HG02885 (cell line): ENCODE results near the gene ERVK3-1.
"Not testable (repeated sequence)": the region's sequence is repeated elsewhere in the genome, so short reads cannot be mapped to it uniquely, and the experiment has no call there.

ENCODE experiments used
- ATAC-seq: cut with Tn5 transposase; IDR thresholded peaks from one replicate; pipeline ENCODE4 v1.9.1; 2021; ENCODE audit warnings: mild to moderate bottlenecking; ENCODE audit not compliant: unreplicated experiment, poor library complexity

The ERVK3-1 gene

GRCh38 chr19:58304255-58304654, 922 bp upstream of the ERVK3-1 start:
- no peak for ATAC-seq

- no peak for ATAC-seq
Observed at GRCh38 chr19:58304748-58305064, 471 bp upstream of the ERVK3-1 start.

GRCh38 chr19:58305932-58306323, 751 bp downstream of the ERVK3-1 start:
- no peak for ATAC-seq

DNA sequence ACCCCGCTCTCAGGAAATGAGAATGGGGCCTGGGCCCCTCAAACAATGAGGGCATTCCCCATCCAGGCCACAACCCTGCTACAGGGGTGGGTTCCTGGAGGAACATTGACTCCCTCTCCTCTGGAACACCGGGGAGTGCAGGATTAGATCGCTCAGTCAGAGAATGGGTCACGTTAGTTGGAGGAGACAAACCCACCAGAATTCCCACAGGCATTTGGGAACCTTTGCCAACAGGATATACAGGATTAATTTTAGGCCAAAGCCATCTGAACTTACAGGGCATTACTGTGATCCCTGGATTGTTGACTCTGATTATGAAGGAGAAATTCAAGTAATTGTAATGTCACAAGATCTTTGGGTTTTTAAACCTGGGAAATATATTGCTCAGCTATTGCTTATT, 2.6 kb downstream of the ERVK3-1 start:
- no peak for ATAC-seq

- not testable (repeated sequence) for ATAC-seq
Observed at GRCh38 chr19:58310685-58311084, 5.5 kb downstream of the ERVK3-1 start.

DNA sequence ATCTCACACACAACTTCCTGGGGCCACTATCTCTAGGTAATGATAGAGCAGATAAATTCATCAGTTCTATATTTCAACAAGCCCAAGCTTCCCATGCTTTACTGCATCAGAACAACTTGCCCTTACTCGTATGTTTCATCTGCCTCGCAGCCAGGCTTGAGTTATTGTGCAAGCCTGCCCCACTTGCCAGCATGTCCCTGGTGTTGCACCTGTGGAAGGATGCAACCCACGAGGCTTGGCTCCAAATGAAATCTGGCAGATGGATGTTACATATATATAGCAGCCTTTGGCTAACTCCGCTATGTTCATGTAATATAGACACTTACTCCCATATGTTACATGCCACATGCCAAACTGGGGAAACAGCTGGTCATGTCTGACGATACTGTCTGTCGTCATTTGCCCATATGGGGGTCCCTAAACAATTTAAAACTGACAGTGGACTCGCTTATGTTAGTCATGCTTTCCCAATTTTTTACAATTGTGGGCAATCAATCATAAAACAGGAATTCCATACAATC, 6.2 kb downstream of the ERVK3-1 start:
- ATAC-seq: no peak

- no peak for ATAC-seq
Observed at GRCh38 chr19:58315580-58315979, 10.4 kb downstream of the ERVK3-1 start.

DNA sequence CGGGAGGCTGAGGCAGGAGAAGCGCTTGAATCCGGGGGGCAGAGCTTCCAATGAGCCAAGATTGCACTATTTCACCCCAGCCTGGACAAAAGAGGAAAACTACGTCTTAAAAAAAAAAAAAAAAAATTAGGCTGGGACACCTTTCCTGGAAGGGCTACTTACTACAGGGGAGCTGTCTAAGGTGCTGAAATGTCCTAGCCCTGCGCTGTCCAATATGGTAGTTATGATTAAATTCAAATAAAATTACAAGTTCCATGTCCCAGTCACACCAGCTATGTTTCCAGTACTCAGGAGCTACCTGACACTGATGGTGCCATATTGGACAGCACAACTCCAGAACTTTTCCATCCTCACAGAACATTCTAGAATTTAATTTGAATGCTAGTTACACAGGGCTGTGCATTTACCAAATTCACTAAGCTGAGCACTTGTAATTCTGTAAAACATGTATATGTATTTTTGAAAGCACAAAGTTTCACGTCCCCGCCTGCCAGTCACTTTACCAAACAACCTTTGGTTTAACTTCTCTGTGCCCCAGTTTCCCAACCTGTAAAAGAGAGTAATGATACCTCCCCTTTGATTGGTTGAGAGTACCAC, 12.4 kb downstream of the ERVK3-1 start:
- no peak for ATAC-seq

DNA sequence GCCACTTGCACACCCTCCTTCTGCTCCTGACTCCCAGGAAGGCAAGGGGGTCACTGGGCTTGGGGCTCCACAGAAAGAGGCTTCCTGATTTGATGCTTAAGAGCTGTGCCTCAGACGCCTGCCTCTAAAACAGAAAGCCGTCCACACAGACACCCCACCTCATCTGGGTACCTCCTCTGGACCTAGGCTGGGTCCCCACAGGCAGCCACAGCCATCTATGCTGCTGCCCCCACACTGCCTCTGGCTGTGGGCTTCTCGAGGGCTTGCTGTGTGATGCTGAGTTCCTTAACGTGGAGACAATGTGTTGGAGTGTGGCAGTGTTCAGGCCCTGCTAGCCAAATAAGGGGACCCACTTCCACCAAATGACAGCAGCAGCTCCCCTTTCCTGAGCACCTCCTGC, 13.1 kb downstream of the ERVK3-1 start:
- ATAC-seq: no peak

DNA sequence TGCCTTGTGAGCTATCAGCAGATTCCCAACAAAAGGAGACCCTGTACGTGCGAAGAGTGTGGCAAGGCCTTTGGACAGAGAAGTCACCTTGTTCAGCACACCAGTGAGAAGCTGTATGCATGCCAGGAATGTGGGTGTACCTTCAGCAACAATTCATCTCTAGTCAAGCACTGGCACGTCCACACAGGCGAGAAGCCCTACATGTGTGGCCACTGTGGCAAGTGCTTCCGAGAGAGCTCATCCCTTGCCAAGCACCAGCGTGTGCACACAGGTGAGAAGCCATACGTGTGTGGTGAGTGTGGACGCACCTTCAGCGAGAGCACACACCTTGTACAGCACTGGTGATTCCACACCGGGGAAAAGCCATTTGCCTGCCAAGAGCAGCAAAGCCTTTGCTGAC, 14.1 kb downstream of the ERVK3-1 start:
- no peak for ATAC-seq

DNA sequence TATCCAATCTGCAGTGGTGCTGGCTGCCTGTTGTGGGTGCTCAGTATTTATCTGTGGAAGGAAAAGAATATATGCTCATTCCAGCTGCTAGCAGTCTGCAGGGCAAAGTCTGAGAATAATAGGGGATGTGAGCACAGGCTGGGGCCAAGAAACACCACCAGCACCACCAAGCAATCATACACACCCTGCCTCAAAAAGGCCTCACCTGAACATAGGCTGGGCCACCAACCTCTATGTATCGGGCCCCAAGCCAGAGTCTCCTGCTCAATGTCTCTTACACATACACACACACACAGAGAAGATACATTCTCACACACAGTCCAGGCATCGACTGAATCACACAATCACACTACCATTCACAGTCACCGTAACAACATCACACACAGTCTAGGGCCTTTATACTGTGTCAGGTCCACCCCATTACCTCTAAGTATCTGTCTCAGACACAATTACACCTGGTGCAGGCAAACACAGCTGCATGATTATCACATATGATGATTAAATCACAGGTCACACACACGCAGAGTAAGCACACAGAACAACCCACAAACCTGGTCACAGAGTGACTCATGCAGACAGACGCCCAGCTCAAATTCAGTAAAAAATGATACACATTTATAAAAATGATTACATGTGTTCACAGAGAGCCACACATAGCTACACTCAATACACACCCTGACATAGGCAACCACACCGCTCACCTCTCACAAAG, 20.3 kb downstream of the ERVK3-1 start:
- ATAC-seq: no peak

- ATAC-seq: no peak
Observed at GRCh38 chr19:58326501-58326913, 21.3 kb downstream of the ERVK3-1 start.

- peak; percentile 91 for ATAC-seq
Observed at GRCh38 chr19:58326914-58327726, 21.9 kb downstream of the ERVK3-1 start, which contains the start of gene ZSCAN22. Gene ZSCAN22 (plus strand): TSS chr19:58326994. CDS start chr19:58334803, 7,809 bp downstream.

DNA sequence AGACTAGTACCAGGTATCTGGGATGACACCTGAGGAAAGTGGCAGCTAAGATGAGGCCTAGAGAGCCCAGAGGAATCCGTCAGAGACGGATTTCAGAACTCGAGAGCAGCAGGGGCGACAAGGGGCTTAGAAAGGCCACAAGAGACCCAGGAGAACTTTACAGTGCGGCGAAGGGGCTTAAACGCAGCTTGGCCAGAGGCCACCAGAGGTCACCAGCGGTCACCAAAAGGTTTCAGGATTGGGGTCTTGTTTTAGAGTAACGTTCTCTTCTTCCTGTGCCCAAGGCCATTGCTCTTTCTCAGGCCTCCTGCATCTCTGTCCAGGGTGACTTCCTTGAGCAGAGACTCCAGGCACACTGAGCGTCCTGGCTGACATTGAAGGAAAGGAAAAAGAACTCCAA, 23.8 kb downstream of the ERVK3-1 start:
- ATAC-seq: no peak

GRCh38 chr19:58330458-58330857, 25.3 kb downstream of the ERVK3-1 start:
- ATAC-seq: no peak

- ATAC-seq: no peak
Observed at GRCh38 chr19:58332697-58333096, 27.5 kb downstream of the ERVK3-1 start.

- ATAC-seq: no peak
Observed at GRCh38 chr19:58334691-58335249, 29.6 kb downstream of the ERVK3-1 start.

DNA sequence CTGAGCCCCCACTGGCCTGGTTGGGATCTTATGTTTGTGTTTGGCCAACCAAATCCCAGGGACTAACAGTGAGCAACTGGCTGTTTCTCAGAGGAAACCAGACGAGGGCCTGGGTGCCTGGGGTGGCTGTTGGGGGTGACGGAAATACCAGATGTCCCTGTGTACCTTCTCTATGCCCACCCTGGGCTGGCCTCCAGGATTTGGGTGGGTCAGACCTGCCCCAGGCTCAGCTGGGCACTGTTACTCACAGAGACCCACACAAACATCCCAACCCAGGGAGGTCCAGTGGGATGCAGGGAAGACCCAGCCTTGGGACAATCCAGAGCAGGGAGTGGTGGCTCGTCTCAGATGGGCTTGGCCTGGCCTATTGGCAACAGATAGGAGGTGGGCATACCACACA, 30.5 kb downstream of the ERVK3-1 start:
- ATAC-seq: no peak

DNA sequence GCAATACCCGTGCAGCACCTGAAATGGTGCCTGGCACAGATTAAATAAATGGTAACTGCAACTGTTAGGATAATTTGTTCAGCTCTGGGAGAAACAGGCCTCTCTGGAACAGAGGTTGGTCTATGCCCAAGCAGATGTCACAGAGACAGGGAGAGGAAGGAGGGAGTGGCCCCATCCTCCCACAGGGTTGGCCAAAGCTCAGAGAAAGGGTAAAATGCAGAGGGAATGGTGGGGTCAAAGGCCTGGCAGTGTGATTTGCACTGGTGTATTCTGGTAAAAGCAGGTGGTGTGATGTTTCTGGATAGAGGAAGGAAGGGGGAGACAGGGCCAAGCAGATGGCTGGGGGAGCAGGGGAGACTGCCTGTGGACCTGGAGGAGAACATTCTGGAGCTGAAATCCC, 31.0 kb downstream of the ERVK3-1 start:
- ATAC-seq: no peak

- no peak for ATAC-seq
Observed at GRCh38 chr19:58336820-58337219, 31.6 kb downstream of the ERVK3-1 start.

GRCh38 chr19:58338336-58338735, 33.2 kb downstream of the ERVK3-1 start:
- no peak for ATAC-seq
